ENCODE measurements around the gene TTC16.
A peak's percentile ranks its signal among the peaks of the same experiment; 100 is the strongest.

TTC16 gene

DNA sequence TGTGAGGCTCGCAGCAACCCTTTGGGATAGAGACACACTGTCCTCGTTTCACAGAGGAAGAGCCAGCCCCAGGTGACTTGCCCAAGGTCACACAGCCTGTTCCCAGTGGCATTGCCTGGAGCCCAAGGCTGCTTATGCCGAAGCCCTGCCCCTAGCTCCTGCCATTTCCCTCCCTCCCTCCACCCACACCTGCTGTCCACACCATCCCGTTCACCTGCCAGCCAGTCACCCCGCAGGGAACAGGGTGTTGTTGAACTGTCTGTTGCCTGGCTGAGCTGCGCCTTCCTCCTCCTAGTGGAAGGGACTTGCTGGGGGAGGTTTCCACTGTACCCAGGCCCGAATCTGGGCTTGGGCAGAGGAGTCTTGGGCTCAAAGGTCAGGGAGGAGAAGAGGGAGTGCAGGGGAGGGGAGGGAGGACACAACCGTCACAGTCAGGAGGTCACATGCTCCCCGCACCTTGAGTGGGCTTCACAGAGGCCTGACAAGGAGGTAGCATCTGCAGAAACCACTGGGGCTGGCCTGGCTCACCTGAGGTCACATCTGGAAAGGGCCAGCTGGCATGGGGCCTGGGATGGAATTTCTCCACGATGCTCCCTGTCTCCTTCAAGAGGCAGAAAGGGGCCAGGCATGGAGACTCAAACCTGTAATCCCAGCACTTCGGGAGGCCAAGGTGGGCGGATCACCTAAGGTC lies 6.3 kb downstream of the TTC16 start:
- DNase-seq (ENCODE audit: low read depth), result no peak

DNA sequence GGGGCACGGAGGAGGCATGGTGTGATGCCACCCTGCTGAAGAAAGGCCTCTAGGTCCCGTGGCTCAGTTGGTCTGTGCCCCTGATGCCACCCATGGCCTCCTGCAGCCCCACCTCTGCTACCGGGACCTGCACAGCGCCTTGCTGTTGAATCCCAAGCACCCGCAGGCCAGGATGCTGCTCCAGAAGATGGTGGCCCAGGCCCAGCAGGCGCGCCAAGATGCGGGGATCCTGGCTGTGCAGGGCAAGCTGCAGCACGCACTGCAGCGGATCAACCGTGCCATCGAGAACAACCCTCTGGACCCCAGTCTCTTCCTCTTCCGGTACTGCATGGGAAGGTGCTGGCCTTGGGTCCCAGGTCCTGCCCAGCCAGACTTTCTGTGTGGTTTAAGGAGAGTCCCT lies 7.1 kb downstream of the TTC16 start:
- no peak for DNase-seq (ENCODE audit: low read depth)

DNA sequence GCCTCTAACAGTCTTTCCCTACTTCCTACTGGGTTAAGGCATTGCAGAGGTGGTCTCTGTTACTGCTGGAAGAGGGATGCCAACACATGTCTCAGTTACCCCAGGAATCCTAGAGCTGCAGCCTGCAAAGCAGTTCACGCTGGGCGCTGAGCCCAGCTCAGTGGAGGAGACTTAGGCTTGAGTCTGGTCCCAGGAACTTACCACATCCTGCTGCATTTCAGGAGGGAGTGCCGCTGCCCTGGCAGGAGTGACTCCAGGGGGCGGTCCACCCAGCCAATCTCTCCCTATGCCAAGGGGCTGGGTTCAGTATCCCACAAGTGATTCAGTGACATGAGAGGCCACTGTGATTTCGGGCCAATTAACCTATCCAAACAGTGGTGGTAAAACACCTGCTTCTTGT lies 7.6 kb downstream of the TTC16 start:
- DNase-seq (ENCODE audit: low read depth), result no peak

DNA sequence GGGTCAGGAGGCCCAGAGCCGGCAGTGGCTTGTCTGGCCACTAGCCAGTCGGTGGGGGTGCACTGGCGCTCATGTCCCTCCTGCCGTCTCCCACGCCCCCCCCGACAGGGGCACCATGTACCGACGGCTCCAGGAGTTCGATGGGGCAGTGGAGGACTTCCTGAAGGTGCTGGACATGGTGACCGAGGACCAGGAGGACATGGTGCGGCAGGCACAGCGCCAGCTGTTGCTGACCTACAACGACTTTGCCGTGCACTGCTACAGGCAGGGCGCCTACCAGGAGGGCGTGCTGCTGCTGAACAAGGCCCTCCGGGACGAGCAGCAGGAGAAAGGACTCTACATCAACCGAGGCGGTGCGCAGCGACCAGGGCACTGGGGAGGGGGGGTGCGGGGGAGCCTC lies 8.1 kb downstream of the TTC16 start:
- DNase-seq (ENCODE audit: low read depth), result no peak

DNA sequence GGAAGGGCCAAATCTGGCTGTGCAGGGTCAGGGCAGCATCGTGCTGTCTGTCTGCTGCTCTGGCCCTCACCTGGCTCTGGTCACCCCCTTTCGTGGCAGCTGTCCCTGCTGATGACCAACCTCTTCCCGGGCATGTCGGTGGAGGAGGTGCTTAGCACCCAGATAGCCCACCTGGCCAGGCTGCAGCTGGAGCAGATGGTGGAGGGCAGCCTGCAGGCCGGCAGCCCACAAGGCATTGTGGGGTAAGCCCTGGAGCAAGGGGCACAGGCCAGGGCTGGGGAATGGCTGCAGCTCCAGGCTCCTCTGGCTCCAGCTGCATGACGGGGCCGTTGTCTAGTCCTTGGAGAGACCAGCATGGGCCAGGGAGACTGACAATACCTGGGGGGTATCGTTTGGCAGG lies 11.0 kb downstream of the TTC16 start:
- no peak for DNase-seq (ENCODE audit: low read depth)

DNA sequence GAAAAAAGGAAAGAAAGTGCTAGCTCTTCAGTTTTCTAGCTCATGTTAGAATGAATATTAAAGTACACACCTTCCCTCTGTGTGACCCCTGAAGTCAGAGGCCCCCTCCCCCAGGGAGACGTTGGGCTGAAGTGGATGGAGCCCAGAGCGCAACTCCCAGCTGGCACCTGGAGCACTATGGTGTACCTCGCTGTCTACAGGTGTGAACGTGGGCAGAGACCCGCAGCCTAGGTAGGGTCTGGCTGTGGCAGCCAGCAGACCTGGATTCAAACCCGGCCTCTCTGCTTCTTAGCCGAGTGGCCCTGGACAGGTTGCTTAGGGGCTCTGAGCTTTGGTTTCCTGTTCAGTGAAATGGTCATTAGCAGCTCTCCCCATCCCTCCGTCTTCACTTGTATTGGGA lies 12.9 kb downstream of the TTC16 start:
- no peak for DNase-seq (ENCODE audit: low read depth)

DNA sequence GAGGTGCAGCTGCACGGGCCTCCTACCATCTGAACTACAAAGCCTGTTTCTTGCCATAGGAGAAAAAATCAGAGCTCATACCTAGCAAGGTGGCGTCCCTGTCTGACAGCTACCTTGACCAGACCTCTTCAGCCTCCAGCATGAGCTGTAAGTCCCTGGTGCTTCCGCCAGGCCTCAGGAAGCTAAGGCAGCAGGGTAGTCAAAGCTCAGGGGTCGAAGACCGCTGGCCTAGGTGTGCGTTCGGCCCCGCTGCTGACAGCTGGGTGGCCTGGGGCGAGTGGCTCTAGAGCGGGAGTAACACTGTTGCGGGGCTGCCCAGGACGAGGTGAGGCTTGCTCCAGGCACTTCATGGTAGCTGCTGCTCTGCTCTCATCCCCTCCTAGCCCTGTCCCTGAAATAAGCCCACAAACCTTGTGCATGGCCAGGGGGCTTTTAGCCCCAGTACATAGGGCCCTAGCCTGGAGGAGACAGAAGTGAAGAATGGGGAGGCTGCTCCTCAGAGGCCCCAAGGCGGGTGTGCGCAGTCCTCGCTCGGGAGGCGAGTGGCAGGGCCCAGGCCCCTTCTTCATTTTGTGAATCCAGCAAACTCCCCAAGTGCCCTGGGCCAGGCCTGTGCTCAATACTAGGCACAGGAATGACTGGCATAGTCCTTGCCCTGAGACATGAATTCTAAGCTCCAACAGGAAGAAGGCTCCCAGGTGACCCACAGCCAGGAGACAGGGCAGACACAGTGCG lies 13.8 kb downstream of the TTC16 start:
- DNase-seq (ENCODE audit: low read depth), result no peak

DNA sequence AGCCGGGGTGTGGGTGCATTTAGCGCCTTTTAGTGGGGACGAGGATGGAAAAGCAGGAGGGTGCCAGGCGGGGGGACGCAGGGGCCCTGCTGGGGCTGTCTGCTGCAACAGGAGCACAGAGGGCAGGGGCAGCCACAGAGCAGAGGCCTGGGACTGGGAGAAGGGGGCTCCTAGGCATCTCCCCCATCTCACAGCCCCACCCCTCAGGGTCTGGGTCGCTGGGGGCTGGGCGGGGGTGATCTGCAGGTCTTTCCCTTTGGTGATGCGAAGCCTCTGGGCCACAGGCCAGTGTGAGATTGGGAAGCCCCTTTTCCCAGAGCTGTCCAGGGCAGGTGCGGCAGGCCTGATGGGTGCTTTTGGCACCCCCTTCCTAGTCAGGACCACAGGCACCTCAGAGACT lies 14.4 kb downstream of the TTC16 start:
- DNase-seq (ENCODE audit: low read depth), result no peak

DNA sequence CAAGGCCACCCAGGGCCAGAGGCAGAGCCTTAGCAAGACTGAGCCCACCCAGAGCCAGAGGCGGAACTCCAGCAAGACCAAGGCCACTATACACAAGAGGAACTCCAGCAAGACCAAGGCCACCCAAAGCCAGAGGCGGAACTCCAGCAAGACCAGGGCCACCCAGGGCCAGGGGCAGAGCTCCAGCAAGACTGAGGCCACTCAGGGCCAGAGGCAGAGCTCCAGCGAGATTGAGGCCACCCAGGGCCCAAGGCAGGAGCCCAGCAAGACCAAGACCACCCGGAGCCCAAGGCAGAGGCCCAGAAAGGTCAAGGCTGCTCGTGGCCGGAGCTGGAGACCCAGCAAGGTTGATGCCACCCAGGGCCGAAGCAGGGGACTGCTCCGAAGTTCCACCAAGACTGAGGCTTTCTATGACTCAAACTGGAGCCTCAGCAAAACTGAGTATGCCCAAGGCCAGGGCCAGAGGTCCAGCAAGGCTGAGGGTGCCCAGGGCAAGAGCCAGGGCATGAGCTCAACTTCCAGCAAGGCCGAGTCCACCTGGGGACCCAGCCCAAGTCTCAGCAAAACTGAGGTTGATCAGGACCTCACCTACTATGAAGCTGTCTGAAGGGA lies 15.0 kb downstream of the TTC16 start:
- no peak for DNase-seq (ENCODE audit: low read depth)

DNA sequence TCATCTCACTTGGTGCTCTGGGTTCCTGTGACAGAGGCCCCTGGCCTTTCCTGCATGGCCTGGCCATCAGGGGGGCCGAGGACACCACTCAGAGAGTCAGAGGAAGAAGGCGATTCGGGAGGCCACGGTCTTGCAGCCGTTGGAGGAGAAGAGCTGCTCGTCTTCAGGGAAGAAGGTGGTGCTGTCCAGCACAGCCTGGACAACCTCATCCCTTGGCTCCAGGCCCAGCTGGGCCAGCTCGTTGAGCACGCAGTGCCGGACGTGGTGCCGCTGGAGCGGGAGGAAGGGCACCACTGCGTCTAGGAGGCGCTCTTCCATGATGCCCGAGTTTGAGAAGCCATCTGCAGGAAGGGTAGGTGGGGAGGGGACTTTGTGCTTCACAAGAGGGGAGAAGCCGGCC lies 16.1 kb downstream of the TTC16 start:
- DNase-seq (ENCODE audit: low read depth), result no peak

DNA sequence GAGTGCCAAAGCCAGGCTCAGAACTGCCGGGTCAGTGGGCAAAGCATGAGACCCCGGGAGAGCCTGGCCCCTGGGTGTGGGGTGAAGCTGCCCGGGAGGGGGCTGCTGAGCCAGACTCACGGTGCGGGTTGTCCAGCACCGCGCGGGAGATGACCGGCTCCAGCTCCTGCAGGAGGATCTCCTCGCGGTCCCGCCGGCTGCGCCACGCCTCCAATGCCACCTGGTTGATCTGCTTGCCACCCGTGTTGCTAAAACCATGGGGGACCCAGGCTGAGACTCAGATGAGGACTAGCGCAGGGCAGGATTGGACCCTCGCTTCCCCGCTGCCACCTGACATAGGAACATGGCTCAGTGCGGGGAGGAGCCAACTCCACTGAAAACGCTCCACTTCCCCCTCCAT lies 16.6 kb downstream of the TTC16 start:
- DNase-seq (ENCODE audit: low read depth), result no peak

DNA sequence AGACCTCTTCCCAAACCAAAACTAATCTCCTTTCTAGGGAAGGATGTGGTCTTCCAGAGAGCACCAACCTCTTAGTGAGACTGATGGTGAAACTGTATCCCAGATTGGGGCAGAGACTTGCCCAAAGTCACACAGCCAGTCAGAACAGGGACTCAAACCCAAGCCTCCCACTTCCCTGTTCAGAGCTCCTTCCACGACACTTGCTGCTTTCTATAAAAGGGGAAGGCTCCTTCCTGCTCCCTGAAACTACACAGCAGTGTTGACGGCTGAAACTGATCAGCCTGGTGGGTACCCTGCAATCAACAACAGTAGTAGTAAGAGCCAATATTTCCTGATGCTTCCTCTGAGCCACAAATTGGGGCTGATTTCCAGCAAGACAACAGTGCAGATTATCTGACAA lies 17.7 kb downstream of the TTC16 start:
- no peak for DNase-seq (ENCODE audit: low read depth)

DNA sequence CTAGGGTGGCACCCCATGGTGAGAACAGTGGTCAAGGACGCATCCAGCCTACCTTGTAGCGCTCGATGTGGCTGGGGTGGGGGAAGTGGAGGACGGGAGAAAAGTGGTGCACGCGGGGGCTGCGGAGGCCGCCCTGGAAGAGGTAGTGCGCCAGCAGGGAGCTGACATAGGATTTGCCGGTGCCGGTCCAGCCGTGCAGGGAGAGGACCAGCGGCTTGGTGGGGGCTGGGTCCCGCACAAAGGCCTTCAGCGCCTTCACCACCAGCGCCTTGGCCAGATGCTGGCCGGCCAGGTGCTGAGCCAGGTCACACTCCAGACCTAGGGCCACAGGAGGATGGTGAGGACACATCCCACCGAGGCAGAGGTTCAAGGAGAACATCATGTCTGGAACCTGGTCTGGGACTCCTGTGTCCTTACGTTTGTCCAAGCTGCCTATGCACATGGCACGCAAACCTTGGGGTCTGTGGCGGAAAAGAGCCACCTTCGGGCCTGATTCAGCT lies 18.4 kb downstream of the TTC16 start:
- no peak for DNase-seq (ENCODE audit: low read depth)

DNA sequence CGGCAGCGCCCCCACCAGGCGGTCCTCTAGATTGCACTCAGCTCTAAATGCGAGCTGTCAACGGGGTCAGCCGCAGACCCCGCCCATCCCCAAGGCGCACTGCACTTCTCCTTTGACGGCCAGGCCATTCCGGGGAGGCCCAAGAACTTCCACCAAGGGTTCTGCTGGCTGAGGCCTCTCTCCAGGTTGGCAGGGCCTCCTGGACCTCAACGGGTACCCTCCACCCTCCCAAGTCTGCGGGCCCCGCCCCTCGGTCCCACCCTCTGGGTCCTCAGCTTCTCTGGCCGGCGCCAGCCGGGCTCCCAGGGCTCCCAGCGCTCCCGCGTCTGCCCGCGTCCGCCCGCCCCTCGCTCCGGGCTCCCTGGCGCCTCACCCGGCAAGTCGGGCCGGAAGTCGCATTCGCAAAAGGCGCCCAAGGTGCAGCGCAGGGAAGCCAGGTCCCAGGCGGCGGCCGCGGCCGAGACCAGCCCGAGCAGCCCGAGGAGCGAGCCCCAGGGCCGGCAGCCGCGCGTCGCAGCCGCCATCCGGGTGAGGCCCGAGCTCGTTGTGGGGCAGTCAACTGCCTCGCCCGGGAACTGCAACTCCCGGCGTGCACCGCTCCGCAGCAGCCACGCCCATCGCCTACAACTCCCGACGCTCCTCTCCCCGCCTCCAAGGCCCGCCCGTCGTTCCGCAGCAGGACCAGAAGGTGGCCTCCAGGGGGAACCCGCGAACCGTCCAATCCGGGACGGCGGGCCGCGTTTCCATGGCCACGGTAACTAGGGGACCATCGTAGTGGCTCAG lies 19.1 kb downstream of the TTC16 start, which contains the start of gene TOR2A:
TOR2A (minus strand) TSS at position 548 of the 783 bp plus-strand sequence; CDS start at position 524, 24 bp downstream.
- DNase-seq (ENCODE audit: low read depth), result peak; percentile 96

DNA sequence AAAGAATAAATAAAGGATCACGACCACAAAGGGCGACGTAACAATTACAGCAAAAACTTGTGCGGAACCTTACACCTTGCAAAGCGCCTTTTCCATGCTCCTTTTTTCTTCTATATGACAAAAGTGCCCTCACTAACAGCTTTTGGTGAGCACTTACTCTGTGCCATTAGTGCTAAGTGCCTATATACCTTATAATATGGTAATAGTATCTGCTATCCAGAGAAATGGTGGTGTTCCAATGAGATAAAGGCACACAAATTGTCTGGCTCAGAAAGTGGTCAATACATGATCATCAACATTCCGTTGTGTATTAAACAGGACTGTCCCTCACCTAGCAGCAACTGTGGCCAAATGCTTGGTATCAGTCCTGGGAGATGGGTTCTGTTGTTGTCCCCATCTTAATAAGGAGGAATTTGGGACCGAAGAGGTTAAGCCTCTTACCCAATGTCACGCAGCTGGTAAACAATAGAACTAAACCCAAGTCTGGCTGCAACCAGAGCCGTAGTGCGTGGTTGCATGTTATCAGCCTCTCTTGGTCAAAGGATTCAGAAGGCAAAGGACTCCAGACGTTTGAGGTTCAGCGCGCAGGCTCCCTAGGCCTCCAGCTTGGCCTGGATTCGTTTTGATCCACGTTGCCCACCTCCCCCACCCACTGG lies 19.8 kb downstream of the TTC16 start:
- no peak for DNase-seq (ENCODE audit: low read depth)

DNA sequence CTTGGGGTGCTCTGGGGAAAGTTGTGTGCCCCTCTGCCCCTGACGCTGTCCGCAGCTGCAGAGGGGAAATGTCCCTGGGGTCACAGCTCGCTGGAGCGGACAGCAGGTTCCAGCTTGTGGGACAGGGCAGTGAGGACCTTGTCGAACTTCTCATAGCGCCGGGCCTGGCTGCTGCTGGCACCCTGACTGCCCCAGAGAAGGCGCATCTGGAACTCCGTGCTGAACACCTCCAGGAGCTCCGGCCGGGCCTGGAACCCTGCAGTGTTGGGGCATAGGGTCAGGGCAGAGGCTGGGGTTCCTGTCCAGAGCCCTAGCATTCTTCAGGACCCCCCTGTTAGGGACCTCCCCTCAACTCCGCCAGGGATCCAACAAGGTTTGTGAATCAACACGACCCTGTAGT lies 22.8 kb downstream of the TTC16 start:
- no peak for DNase-seq (ENCODE audit: low read depth)

DNA sequence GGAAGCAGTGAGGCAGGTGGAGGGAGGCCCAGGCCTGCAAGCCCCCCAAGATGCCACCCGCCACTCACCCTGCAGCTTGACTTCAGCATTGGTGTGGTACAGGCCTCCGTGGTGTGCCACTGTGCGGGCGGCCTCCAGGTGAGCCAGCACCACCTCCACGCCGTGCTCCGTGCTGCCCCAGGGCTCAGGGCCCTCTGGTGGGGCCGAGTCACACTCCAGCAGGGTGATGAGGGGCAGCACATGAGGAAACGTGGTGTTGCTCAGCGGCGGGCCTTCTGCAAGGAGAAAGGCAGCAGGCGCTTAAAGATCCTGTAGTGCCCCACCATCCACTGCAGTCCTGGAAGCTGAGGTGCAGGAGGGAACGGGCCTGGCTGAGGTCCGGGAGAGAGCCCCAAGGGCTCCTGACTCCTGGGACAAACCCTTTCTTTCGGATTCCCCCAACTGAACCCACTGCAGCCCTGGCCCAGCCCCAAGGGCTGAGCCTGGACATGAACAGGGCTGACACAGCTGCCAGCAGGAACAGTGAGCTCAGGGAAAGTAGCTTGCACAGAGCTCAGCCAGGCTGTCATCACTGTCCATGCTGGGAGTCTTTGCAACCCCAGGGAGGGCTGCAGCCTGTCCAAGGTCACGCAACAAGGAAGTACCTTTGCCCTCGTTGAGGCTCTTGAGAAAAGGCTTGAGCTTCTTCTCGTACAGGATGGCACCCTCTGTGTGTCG lies 23.9 kb downstream of the TTC16 start:
- DNase-seq (ENCODE audit: low read depth), result no peak

DNA sequence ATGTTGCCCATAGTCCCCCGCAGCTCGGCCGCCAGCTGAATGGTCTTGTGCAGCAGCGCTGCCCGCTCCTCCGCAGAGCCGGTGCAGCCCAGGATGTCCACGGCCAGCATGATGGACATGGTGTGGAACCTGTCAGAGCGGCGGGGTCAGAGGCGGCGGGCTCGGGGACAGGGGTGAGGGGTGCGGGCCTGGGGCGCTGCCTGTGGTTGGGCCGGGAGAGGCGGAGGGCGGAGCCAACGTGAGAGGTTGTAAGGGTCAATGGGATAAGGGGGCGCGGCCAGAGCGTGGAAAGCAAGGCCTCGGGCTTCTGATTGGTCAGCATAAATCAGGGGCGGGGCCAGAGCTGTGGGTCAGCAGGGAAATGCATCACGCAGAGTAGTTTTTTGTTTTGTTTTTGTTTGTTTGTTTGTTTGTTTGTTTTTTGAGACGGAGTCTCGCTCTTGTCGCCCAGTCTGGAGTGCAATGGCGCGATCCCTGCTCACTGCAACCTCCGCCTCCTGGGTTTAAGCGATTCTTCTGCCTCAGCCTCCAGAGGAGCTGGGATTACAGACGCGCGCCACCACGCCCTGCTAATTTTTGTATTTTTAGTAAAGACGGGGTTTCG lies 26.1 kb downstream of the TTC16 start:
- no peak for DNase-seq (ENCODE audit: low read depth)

DNA sequence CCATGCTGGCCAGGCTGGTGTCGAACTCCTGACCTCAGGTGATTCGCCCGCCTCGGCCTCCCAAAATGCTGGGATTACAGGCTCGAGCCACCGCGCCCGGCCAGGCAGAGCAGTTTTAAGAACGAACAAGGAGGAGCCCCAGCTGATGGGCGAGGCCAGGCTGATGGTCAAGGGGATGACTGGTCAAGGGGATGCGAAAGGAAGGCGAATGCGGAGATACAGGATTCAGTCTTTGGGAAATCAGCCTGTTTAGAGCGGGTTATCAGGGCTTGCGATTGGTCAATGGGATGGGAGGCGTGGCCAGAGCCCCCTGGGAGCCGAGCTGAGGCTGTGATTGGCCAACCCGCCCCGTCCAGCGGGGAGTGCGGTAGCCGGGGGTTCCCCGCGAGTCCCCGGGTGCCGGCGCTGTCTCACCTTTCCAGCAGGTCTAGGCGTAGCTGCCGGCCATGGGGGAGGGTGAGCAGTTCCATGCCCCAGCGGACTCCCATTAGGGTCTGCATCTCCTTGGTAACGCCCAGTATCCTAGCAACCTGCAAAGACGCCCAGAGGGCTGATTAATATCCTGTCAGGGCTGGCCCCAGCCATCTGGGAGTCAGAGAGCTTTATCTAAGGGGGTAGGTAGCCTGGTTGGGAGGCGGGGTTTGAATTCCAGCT lies 26.7 kb downstream of the TTC16 start:
- no peak for DNase-seq (ENCODE audit: low read depth)

DNA sequence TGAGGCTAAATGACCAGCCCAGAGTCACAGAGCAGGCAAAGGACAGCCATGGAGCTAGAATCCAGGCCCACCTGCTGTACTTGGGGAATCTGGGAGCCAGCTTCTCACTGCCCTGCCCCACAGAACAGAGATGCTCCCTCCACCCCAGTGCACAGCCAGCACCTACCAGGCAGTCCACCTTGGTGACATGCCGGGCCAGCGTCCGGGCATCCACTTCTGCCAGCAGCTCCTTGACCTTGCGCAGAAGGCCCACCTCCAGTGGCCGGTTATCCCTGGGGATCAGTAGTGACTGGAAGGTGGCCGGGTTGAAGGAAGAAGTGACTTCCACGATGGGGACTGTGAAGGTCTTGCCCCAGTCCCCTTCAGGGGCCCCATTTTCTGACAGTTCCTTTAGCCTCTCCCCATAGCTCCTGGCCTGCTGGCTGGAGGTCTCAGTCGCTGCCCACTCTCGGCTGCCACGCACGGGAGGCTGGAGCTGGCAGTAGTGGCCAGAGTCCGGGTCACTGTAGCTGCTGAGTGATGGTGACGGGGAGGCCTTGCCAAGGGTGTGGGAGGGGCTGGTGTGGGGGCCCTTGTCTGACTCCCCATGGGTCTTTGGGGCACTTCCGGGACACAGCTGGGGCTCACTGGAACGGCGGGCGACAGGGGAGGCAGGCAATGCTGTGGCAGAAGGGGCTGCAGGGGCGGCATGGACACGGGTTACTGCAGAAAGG lies 28.7 kb downstream of the TTC16 start:
- DNase-seq (ENCODE audit: low read depth), result no peak
